A172 (cell line): ENCODE data around the gene TLCD1. TPM values are rescaled to one million over a fixed set of nuclear protein-coding genes. Genes with fewer than 3 reads are reported as not detected.

Experiments
- DNase-seq: peaks from one replicate; pipeline ENCODE4 v3.0.0-alpha.2; 2015; ENCODE audit warnings: low spot score
- total RNA-seq: library from RNA; depleted of rRNA; stranded (reverse); fragments of >200 nt; shearing (Covaris generic); gene quantifications from 2 replicates; pipeline ENCODE4 v1.2.3, GENCODE V29; 2014; rRNA removed

Gene TLCD1
- total RNA-seq, result 3.3 and 3.9 TPM in 2 replicates

GRCh38 chr17:28726226-28726626 lies at the start of gene TLCD1:
TLCD1 (minus strand) TSS chr17:28726233; CDS start chr17:28726097, 136 bp downstream.
- DNase-seq, result peak; percentile 66

DNA sequence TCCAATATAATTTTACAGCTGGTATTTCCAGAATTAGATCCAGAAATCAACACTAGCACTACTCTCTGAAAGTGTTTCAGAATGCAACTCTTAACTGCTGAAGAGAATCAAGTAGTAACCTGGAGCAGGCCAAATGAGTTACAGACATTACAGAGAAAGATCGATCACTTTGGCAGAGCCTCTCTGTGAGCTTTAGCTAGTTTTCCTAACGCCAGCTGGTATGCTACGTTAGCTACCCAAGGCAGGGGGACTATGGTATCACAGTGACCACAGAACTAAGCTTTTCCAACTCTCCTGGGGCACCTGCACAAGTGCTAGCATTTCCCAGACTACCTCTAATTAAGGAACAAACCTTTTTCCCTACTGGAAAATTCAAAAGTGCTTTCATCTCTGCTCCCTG lies 48.2 kb upstream of the TLCD1 start:
- DNase-seq, result no peak

GRCh38 chr17:28773736-28774135 lies 47.7 kb upstream of the TLCD1 start:
- DNase-seq, result no peak

- DNase-seq, result no peak
Measured at GRCh38 chr17:28765038-28765437, 39.0 kb upstream of the TLCD1 start.

DNA sequence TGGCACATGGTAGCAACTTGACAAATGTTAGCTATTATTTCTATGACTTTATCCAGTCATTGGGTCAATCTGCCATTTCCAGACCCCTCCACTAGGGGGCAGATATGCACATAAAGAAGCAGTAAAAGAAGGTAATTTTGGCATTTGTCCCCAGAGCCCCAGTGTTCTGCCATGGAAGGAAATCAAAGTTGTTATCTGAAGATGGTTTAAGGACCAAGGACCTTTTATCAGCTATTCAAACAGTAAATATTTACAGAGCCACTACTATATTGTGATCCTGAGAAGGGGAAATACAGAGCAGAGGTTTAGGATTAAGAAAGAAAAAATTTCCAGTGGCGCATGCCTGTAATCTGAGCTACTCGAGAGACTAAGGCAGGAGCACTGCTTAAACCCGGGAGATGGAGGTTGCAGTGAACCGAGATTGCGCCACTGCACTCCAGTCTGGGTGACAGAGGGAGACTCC lies 37.8 kb upstream of the TLCD1 start:
- peak; percentile 85 for DNase-seq

DNA sequence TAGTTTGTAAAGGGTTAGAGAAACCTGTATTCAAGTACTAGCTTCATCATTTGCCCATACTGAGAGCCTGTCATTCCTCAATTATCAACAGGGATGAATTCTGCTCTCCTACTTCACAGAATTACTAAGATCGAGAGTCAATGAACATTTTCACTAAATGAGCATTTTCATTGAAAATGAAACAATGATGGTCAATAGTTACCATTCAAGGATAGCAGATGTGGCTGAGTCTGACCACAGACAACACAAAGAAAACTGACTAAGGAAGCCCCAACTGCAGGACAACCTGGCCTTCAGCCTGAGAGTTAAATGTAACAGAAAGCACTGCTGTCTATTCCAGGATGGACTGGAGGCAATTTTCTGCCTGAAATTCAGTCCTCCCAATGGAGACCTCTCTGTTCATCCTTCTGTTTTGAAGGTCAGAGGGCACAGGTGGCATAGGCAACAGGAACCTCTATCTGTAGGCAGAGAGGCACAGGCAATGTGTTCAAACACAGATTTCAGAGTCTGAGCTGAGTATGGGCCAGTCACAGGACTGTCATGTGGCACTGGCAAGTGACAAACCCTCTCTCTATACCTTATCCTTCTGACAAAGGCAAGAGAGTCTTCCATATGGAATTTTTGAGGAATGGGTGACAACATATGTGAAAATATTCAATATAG lies 37.2 kb upstream of the TLCD1 start:
- DNase-seq, result no peak

DNA sequence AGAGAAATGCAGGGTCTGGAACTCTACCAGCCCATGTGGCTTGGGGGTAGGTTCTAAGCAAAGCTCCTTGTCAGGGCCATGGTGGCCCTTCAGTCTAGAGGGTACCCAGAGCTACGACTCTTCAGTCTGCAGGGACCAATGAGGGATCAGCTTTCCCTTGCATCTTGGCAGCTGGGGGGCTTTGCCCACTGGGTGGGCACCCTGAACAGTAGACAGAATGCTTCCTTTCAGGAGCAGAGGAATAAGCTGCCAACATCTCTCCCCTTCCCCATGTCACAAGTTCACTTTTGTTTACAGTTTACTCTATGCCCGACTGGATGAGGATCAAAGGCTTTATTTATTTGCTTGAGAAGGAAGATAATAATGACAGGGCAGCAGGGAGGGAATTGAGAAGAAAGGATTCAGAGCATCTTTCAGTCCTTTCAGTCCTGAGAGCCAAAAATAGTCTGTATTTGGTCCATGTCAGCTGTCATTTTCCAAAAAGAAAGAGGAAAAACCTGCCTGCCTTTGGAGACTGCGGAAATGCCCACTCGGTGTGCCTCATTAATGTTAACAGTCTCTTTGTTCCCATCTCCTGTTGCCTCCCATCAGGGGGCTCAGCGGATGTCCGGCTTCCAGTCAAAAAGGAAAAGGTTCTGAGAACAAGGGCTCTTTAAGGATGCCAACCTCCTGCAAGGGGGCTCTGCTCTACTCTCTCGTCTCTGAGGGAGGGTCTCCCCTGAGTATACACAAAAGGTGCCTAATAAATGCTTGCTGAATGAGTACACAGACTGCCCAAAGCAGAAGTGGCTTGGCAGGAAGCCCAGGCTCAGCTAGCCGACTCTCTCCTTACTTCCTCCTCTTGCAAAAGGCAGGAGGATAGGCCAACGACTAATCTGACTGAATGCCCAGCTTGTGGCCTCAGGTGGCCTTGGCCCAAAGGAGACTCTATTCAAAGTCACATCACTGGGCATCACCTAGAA lies 34.8 kb upstream of the TLCD1 start:
- DNase-seq, result peak; percentile 67

DNA sequence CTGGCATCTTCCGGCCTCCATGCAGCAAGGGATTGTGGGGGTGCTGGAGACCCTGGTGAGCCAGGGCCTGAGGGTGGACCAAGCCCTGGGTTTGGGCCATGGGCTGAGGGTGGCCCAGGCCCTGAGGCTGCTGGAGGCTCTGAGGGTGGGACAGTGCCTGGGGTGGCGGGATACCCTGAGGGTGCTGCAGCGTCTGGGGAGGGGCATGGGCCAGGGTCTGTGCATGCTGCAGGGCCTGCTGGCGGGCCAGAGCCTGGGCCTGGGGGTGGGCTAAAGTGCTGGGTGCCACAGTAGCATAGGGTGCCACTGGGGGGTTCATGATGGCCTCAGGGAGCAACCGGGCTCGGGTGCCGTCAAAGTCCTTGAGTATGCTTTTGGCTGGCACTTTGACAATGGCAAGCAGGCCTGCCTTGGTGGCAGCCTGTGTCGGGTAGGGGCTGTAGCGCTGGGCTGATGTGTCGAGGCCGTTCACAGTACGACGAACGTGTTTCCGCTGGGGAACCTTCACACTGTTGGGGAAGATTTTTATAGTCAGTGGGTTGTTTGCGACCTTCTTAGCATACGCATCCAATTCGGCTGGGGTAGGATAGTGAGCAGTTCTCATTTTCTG lies 33.3 kb upstream of the TLCD1 start:
- DNase-seq, result no peak

GRCh38 chr17:28758411-28759121 lies 32.5 kb upstream of the TLCD1 start:
- no peak for DNase-seq

DNA sequence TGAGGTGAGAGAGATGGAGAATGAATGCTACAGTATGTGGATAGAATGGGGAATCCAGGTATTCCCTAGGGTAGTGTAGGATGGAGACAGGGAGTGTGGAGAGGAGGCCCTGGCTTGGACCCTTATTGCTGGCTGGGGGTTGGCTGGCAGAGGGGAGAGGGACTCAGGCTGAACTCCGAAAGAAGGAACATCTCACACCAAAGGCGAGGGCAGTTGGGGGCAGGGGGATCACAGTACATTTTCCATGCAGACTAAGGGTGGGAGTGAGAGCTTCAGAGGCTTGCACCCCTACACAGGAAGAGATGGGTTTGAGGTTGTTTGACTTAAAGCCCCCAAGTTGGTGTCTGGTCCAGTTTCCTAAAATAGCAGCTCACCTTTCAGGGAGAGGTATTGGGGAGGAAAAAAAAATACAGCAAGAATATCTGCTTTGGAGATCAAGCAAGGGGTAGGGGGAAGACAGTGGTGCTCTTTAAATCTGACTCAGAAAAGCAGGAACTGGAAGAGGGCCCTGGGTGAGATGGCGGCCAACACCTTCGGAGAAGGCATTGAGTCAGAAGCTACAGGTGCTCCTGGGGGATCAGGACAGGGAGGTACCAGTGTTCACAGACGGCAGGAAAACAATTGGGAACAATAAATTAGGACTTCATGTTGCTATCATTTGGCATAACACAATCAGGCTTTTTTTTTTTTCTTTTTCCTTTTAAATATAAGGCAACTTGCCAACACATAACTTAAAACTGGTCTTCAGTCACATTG lies 30.2 kb upstream of the TLCD1 start:
- DNase-seq, result no peak

GRCh38 chr17:28755486-28755885 lies 29.5 kb upstream of the TLCD1 start:
- DNase-seq, result peak; percentile 55

DNA sequence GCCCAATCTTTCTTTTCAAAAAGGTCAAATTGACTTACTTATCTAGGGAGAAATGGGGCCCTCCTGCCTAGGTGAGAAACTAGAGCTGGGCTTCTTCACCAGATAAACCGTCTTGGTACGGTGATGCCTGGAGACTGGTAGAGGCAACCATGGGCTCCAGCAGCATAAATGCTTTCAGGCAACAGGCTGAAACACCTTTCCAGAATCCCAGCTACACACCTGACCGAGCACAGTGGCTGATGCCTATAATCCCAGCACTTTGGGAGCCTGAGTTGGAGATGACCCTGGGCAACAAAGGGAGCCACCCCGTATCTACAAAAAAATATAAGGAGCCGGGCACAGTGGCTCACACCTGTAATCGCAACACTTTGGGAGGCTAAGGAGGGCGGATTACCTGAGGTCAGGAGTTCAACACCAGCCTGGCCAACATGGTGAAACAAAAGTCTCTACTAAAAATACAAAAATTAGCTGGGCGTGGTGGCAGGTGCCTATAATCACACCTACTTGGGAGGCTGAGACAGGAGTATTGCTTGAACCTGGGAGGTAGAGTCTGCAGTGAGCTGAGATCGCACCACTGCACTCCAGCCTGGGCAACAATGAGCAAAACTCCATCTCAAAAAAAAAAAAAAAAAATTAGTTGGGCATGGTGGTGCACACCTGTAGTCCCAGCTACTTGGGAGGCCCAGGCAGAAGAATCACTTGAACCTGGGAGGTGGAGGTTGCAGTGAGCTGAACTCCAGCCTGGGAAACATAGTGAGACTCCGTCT lies 25.8 kb upstream of the TLCD1 start:
- DNase-seq, result no peak

GRCh38 chr17:28750178-28751047 lies 24.4 kb upstream of the TLCD1 start:
- peak; percentile 92 for DNase-seq

GRCh38 chr17:28749516-28750177 lies 23.6 kb upstream of the TLCD1 start:
- DNase-seq, result no peak

DNA sequence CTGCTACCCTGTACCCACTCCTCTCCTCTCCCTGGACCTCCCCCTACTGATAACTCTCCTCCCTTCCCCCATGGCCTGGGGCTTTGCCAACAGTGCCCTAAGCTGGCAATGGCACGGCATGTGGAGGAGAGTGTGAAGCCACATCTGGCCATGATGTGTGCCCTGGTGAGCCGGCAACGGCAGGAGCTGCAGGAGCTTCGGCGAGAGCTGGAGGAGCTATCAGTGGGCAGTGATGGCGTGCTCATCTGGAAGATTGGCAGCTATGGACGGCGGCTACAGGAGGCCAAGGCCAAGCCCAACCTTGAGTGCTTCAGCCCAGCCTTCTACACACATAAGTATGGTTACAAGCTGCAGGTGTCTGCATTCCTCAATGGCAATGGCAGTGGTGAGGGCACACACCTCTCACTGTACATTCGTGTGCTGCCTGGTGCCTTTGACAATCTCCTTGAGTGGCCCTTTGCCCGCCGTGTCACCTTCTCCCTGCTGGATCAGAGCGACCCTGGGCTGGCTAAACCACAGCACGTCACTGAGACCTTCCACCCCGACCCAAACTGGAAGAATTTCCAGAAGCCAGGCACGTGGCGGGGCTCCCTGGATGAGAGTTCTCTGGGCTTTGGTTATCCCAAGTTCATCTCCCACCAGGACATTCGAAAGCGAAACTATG lies 23.0 kb upstream of the TLCD1 start:
- DNase-seq, result no peak

- DNase-seq, result no peak
Measured at GRCh38 chr17:28747801-28748750, 22.0 kb upstream of the TLCD1 start.
